H9 (cell line): Measurements from ENCODE around the gene DHX38. TPM values are rescaled to one million over a fixed set of nuclear protein-coding genes. Genes with fewer than 3 reads are reported as not detected.

Experiments
- DNase-seq: peaks from one replicate; pipeline ENCODE4 v3.0.0-alpha.2; 2017
- H2AFZ ChIP-seq: one replicate; pipeline ENCODE4 v1.6.1; 2013; ENCODE audit warnings: mild to moderate bottlenecking, low read length, control low read depth, moderate library complexity
- H2AK5ac ChIP-seq: 2 replicates; pipeline ENCODE4 v1.6.1; 2013; ENCODE audit warnings: low read length, control low read depth, mixed read lengths; ENCODE audit not compliant: insufficient read length
- H2BK120ac ChIP-seq: one replicate; pipeline ENCODE4 v1.6.1; 2013; ENCODE audit warnings: low read depth, mild to moderate bottlenecking, low read length, control low read depth, inconsistent platforms; ENCODE audit not compliant: poor library complexity, severe bottlenecking
- H2BK12ac ChIP-seq: 2 replicates; pipeline ENCODE4 v1.6.1; 2013; ENCODE audit warnings: low read length, control low read depth, mixed read lengths, low read depth; ENCODE audit not compliant: insufficient read length
- H2BK15ac ChIP-seq: 2 replicates; pipeline ENCODE4 v1.6.1; 2013; ENCODE audit warnings: low read depth, low read length, control low read depth
- H2BK20ac ChIP-seq: one replicate; pipeline ENCODE4 v1.6.1; 2013; ENCODE audit warnings: low read depth, mild to moderate bottlenecking, low read length, control low read depth, inconsistent platforms; ENCODE audit not compliant: poor library complexity, severe bottlenecking
- H2BK5ac ChIP-seq: 2 replicates; pipeline ENCODE4 v1.6.1; 2013; ENCODE audit warnings: low read length, control low read depth, mixed read lengths; ENCODE audit not compliant: insufficient read length
- H3K14ac ChIP-seq: 2 replicates; pipeline ENCODE4 v1.6.1; 2013; ENCODE audit warnings: low read length, control low read depth; ENCODE audit not compliant: insufficient read depth
- H3K18ac ChIP-seq: 2 replicates; pipeline ENCODE4 v1.6.1; 2013; ENCODE audit warnings: low read depth, mild to moderate bottlenecking, mixed read lengths, low read length, control low read depth; ENCODE audit not compliant: insufficient read length
- H3K23ac ChIP-seq: 2 replicates; pipeline ENCODE4 v1.6.1; 2013; ENCODE audit warnings: low read length, control low read depth, mixed read lengths, low read depth; ENCODE audit not compliant: insufficient read length
- H3K23me2 ChIP-seq: 2 replicates; pipeline ENCODE4 v1.6.1; 2013; ENCODE audit warnings: low read depth, mild to moderate bottlenecking, mixed read lengths, low read length, control low read depth; ENCODE audit not compliant: insufficient read length, poor library complexity, severe bottlenecking
- H3K27ac ChIP-seq: 2 replicates; pipeline ENCODE4 v1.5.1; 2013; ENCODE audit warnings: low read length, control low read depth, mixed read lengths, low read depth; ENCODE audit not compliant: insufficient read length
- H3K27me3 ChIP-seq: 2 replicates; pipeline ENCODE4 v1.6.1; 2013; ENCODE audit warnings: low read length, control low read depth, inconsistent platforms; ENCODE audit not compliant: insufficient read depth
- H3K4ac ChIP-seq: 2 replicates; pipeline ENCODE4 v1.6.1; 2013; ENCODE audit warnings: low read depth, mild to moderate bottlenecking, control low read depth, inconsistent platforms, low read length, moderate library complexity
- H3K4me1 ChIP-seq: 2 replicates; pipeline ENCODE4 v1.6.1; 2013; ENCODE audit warnings: low read length, control low read depth, inconsistent platforms; ENCODE audit not compliant: insufficient read depth
- H3K4me2 ChIP-seq: 2 replicates; pipeline ENCODE4 v1.6.1; 2013; ENCODE audit warnings: low read length, control low read depth, mixed read lengths; ENCODE audit not compliant: insufficient read length, insufficient read depth
- H3K56ac ChIP-seq: 2 replicates; pipeline ENCODE4 v1.6.1; 2013; ENCODE audit warnings: low read depth, mild to moderate bottlenecking, mixed read lengths, low read length, control low read depth; ENCODE audit not compliant: insufficient read length
- H3K79me1 ChIP-seq: 2 replicates; pipeline ENCODE4 v1.6.1; 2013; ENCODE audit warnings: low read depth, mild to moderate bottlenecking, moderate library complexity, low read length, control low read depth, inconsistent platforms; ENCODE audit not compliant: insufficient read depth, poor library complexity, severe bottlenecking
- H3K79me2 ChIP-seq: 2 replicates; pipeline ENCODE4 v1.6.1; 2013; ENCODE audit warnings: low read length, control low read depth, inconsistent platforms; ENCODE audit not compliant: insufficient read depth
- H3K9ac ChIP-seq: 2 replicates; pipeline ENCODE4 v1.6.1; 2013; ENCODE audit warnings: low read length, control low read depth, mixed read lengths; ENCODE audit not compliant: insufficient read length; ENCODE audit errors: extremely low read depth
- H3K9me3 ChIP-seq: one replicate; pipeline ENCODE4 v1.6.1; 2013; ENCODE audit warnings: low read depth, low read length, inconsistent platforms; ENCODE audit not compliant: control insufficient read depth
- H3T11ph ChIP-seq: one replicate; pipeline ENCODE4 v1.6.1; 2013; ENCODE audit warnings: mild to moderate bottlenecking, low read length, control low read depth, inconsistent platforms
- H4K20me1 ChIP-seq: one replicate; pipeline ENCODE4 v1.6.1; 2013; ENCODE audit not compliant: control insufficient read depth, insufficient read length, insufficient read depth
- H4K5ac ChIP-seq: 2 replicates; pipeline ENCODE4 v1.6.1; 2013; ENCODE audit warnings: low read depth, mild to moderate bottlenecking, mixed read lengths, low read length, control low read depth; ENCODE audit not compliant: insufficient read length
- H4K8ac ChIP-seq: replicated peaks from 2 replicates; pipeline ENCODE4 v1.6.1; 2013; ENCODE audit warnings: low read length, control low read depth, mixed read lengths, low read depth; ENCODE audit not compliant: insufficient read length
- H4K91ac ChIP-seq: 2 replicates; pipeline ENCODE4 v1.6.1; 2013; ENCODE audit warnings: low read depth, mild to moderate bottlenecking, moderate library complexity, mixed read lengths, low read length, control low read depth; ENCODE audit not compliant: insufficient read length
- H3K27ac Mint-ChIP-seq, 3 experiments: 2 replicates in 2 of 3; 3 replicates in 1 of 3; pipeline ENCODE4 v1.8.0; 2020 to 2021; ENCODE audit warnings: mixed read lengths in 3 of 3, mild to moderate bottlenecking in 1 of 3, moderate library complexity in 1 of 3
- H3K27me3 Mint-ChIP-seq: 2 replicates; pipeline ENCODE4 v1.8.0; 2021; ENCODE audit warnings: low read depth, mild to moderate bottlenecking, moderate library complexity, mixed read lengths
- H3K36me3 Mint-ChIP-seq, 3 experiments: 2 replicates in 2 of 3; 3 replicates in 1 of 3; pipeline ENCODE4 v1.8.0; 2020 to 2021; ENCODE audit warnings: low read depth in 3 of 3, mixed read lengths in 3 of 3; ENCODE audit not compliant: insufficient read depth in 1 of 3
- H3K4me1 Mint-ChIP-seq, 2 experiments: 2 replicates each; pipeline ENCODE4 v1.8.0; 2020; ENCODE audit warnings: mixed read lengths in 2 of 2
- H3K4me3 Mint-ChIP-seq, 2 experiments: 2 replicates in 1 of 2; 3 replicates in 1 of 2; pipeline ENCODE4 v1.8.0; 2020 to 2021; ENCODE audit warnings: mild to moderate bottlenecking in 2 of 2, mixed read lengths in 2 of 2, moderate library complexity in 1 of 2
- H3K9me3 Mint-ChIP-seq, 2 experiments: 2 replicates in 1 of 2; 3 replicates in 1 of 2; pipeline ENCODE4 v1.8.0; 2020; ENCODE audit warnings: mild to moderate bottlenecking in 2 of 2, mixed read lengths in 2 of 2, moderate library complexity in 1 of 2
- CTCF ChIP-seq: fragments of 200-600 bp; sonication (generic); conservative IDR thresholded peaks from 3 replicates; pipeline ENCODE4 v1.8.0; 2021; ENCODE audit warnings: antibody characterized with exemption, mild to moderate bottlenecking
- WGBS: extraction: QIAGEN DNeasy Blood & Tissue Kit; methylation state at CpG from one replicate; pipeline ENCODE4 v1.1.7; 2013; ENCODE audit warnings: missing lambda C conversion rate, low lambda C conversion rate, mixed read lengths; ENCODE audit not compliant: insufficient read length; ENCODE audit errors: extremely low coverage; 5-methylcytosine and 5-hydroxymethylcytosine counted together
- total RNA-seq: library from RNA; stranded (reverse); gene quantifications from 2 replicates; pipeline ENCODE4 v1.2.1, GENCODE V29; 2021

DHX38 gene
- total RNA-seq, 1 experiment from 2014 or later, result 60.5 TPM

DNA sequence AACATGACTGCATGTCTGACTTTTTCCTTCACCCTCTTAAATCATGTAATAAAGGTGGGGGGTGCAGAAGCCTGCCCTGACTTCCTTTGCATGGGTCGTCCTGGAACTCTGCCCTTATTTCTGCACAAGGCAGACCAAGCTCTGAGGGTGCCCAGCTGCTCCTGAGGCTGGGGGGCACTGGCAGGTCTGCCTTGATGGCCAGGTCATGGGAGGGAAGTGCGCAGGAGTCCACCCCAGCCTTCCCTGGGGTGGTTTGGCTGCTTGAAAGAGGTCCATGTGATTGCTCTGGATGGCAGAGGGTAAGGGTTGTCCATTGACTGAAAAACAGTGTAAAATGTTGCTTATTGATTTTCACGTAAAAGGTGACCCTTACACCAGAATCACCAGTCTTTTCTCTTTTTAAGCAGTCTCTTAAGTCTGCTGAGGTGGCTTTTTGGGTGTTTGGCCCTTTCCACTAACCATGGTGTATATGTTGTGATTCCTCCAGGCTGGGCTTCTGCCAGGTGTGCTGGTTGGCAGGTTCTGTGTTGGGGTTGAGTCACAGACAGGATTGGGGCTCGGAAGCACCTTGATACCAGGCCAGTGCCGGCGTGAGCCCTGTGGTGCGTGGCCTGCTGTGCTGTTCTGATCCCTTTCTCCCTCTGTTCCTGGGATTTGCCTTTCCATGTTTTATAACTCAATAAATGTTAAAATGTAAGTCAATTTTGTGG, 19.4 kb downstream of the DHX38 start:
- no peak for TF ChIP-seq CTCF
- no peak overlapping the region for H4K91ac ChIP-seq
- Mint-ChIP-seq H3K9me3 (no peaks in the 10 kb centered on the region), H3K4me1 (no peaks in the 10 kb centered on the region), H3K4me3 (no peak overlapping the region), H3K36me3 (peaks cover 12 to 46% (median 44%) of the 10 kb centered on the region in 3 experiments), H3K27me3 (no peaks in the 10 kb centered on the region), H3K27ac (0 out of 7 replicates have a peak overlapping the region, but pooled peaks of 1 of the 3 experiments have one; percentile 57)
- no peak overlapping the region for H2BK120ac ChIP-seq
- no peaks in the 10 kb centered on the region for H3K9me3 ChIP-seq
- H2BK20ac ChIP-seq, result no peak overlapping the region
- no peaks in the 10 kb centered on the region for H3K4me1 ChIP-seq
- no peak overlapping the region for H3K23ac ChIP-seq
- no peak overlapping the region for H2BK15ac ChIP-seq
- no peak overlapping the region for H3K9ac ChIP-seq
- H2AFZ ChIP-seq, result no peak overlapping the region
- H4K20me1 ChIP-seq, result no peaks in the 10 kb centered on the region
- no peaks in the 10 kb centered on the region for H3K27me3 ChIP-seq
- no peak overlapping the region for H3K14ac ChIP-seq
- H2BK5ac ChIP-seq, result no peak overlapping the region
- no peaks in the 10 kb centered on the region for H3K79me2 ChIP-seq
- H2AK5ac ChIP-seq, result no peak overlapping the region
- no peak overlapping the region for H3K4ac ChIP-seq
- H3T11ph ChIP-seq, result no peak overlapping the region
- no peak overlapping the region for H3K27ac ChIP-seq
- H3K79me1 ChIP-seq, result no peaks in the 10 kb centered on the region
- H3K56ac ChIP-seq, result no peak overlapping the region
- no peaks in the 10 kb centered on the region for H3K23me2 ChIP-seq
- H4K8ac ChIP-seq, result no peak overlapping the region
- H2BK12ac ChIP-seq, result no peak overlapping the region
- no peak overlapping the region for H3K18ac ChIP-seq
- WGBS, result no CpG with 5 or more reads among the region's 7 CpGs
- no peak for DNase-seq
- no peak overlapping the region for H3K4me2 ChIP-seq
- no peak overlapping the region for H4K5ac ChIP-seq
